ENCODE data around the gene MYL6. TPM values are rescaled to one million over a fixed set of nuclear protein-coding genes. Genes with fewer than 3 reads are reported as not detected.
A peak's percentile ranks its signal among the peaks of the same experiment; 100 is the strongest.

The MYL6 gene
- total RNA-seq, 1 donor from 2014 or later, result 924 TPM

DNA sequence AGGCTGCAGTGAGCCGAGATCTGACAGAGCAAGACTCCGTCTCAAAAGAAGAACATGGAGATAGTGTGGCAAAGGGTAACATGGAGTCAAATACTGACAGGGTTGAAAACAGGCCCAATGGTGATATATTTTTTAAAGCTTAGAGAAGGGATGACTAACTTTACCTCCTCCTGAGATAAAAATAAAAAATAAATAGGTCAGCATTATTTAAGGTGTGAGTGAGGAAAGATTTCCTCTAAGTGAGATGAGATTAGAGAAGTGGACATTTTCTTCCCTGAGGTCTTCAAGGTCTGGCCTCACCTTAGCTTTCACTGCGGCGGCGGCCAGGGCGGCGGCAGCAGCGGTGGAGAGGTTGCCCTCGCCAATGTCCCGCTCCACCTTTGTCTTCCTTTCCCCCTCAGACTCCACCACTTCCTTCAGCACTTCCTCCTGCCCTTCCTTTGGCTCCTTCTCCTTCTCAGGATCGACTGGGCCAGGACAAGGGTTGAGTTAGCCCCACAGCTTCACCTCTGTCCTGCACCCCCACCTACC, 11.1 kb downstream of the MYL6 start:
- Mint-ChIP-seq H3K9me3 (no peaks in the 10 kb centered on the region), H3K4me1 (no peaks in the 10 kb centered on the region), H3K27me3 (ENCODE audit: low read depth) (peaks cover 2% of the 10 kb centered on the region), H3K36me3 (ENCODE audit: low read depth) (peaks cover 33% of the 10 kb centered on the region), H3K4me3 (peak overlapping the region; percentile 25), H3K27ac (ENCODE audit: unreplicated experiment) (no peak overlapping the region)
- TF ChIP-seq, protein P1, sequence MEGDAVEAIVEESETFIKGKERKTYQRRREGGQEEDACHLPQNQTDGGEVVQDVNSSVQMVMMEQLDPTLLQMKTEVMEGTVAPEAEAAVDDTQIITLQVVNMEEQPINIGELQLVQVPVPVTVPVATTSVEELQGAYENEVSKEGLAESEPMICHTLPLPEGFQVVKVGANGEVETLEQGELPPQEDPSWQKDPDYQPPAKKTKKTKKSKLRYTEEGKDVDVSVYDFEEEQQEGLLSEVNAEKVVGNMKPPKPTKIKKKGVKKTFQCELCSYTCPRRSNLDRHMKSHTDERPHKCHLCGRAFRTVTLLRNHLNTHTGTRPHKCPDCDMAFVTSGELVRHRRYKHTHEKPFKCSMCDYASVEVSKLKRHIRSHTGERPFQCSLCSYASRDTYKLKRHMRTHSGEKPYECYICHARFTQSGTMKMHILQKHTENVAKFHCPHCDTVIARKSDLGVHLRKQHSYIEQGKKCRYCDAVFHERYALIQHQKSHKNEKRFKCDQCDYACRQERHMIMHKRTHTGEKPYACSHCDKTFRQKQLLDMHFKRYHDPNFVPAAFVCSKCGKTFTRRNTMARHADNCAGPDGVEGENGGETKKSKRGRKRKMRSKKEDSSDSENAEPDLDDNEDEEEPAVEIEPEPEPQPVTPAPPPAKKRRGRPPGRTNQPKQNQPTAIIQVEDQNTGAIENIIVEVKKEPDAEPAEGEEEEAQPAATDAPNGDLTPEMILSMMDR (conservative IDR thresholded peaks at IDR 0.05), result no peak
- DNase-seq (ENCODE audit: low read depth, low spot score), result no peak

DNA sequence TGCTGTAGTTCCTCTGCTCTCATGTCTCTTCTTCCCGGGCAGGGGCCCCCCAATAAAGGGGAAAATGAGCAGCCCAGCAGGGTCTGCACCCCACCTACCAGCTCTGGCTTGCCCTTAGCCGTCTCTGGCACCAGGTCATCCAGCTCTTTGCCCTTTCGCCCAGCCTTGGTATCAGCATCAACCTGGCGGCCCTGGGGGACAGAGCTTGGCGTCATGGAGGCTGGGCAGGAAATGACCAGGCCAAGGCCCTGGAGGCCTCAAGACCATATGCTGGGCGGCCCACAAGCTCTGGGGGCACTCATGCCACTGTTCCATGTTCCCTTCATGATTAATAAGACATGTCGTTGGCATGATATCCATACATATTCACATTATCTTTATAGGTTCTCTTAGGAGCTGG, 14.7 kb downstream of the MYL6 start:
- TF ChIP-seq, protein P1 (conservative IDR thresholded peaks at IDR 0.05), result no peak
- H3K36me3 Mint-ChIP-seq (ENCODE audit: low read depth), result peaks cover 39% of the 10 kb centered on the region
- no peaks in the 10 kb centered on the region for H3K9me3 Mint-ChIP-seq
- no peak overlapping the region for H3K27ac Mint-ChIP-seq (ENCODE audit: unreplicated experiment)
- no peak for DNase-seq (ENCODE audit: low read depth, low spot score)
- no peaks in the 10 kb centered on the region for H3K4me1 Mint-ChIP-seq
- no peaks in the 10 kb centered on the region for H3K27me3 Mint-ChIP-seq (ENCODE audit: low read depth)
- no peak overlapping the region for H3K4me3 Mint-ChIP-seq

GRCh38 chr12:56178347-56178746, 20.2 kb downstream of the MYL6 start:
- no peak for DNase-seq (ENCODE audit: low read depth, low spot score)
- TF ChIP-seq, protein P1 (conservative IDR thresholded peaks at IDR 0.05), result no peak
- Mint-ChIP-seq H3K27ac (ENCODE audit: unreplicated experiment) (peak overlapping the region; percentile 57), H3K27me3 (ENCODE audit: low read depth) (no peaks in the 10 kb centered on the region), H3K4me3 (no peak overlapping the region), H3K4me1 (no peaks in the 10 kb centered on the region), H3K36me3 (ENCODE audit: low read depth) (peaks cover 54% of the 10 kb centered on the region), H3K9me3 (no peaks in the 10 kb centered on the region)

- TF ChIP-seq, protein P1 (conservative IDR thresholded peaks at IDR 0.05), result no peak
- Mint-ChIP-seq H3K4me1 (peaks cover 36% of the 10 kb centered on the region), H3K27me3 (ENCODE audit: low read depth) (peaks cover 12% of the 10 kb centered on the region), H3K27ac (ENCODE audit: unreplicated experiment) (no peak overlapping the region), H3K9me3 (no peaks in the 10 kb centered on the region), H3K36me3 (ENCODE audit: low read depth) (peaks cover 12% of the 10 kb centered on the region), H3K4me3 (peak overlapping the region; percentile 96)
- no peak for DNase-seq (ENCODE audit: low read depth, low spot score)
Observed at GRCh38 chr12:56186957-56187356, 28.8 kb downstream of the MYL6 start.

DNA sequence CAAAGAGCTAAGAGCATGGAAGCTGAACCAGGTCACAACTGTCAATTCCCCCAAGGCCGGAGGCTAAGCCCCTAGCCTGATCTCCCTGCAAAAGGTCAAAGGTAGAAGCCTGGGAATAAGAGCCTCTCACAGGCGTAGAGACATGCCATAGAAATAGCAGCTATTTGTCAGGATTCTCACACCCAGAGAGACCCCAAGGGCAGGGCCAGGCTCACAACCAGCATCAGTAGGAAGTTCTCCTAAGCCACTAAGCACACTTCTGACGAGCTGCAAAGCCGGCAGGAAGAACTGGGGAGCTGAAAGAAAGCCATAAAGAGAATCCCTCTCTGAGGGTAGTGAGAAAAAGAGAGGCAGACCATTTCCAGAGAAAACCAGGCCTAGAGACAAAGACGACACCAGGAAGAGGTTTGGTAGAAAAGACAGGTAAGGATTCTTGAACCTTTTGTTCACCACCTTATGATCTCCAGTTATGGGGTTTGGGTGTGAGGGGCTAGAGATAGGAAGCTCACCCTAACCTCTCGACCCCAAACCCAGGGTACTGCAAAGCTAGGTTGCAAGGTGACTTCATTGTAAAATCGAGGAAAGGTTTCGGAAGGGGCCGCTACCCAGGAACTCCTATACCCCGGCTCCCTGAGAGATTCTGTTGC, 30.1 kb downstream of the MYL6 start:
- peaks cover 12% of the 10 kb centered on the region for H3K27me3 Mint-ChIP-seq (ENCODE audit: low read depth)
- peaks cover 43% of the 10 kb centered on the region for H3K4me1 Mint-ChIP-seq
- H3K27ac Mint-ChIP-seq (ENCODE audit: unreplicated experiment), result peak overlapping the region; percentile 59
- TF ChIP-seq, protein P1 (conservative IDR thresholded peaks at IDR 0.05), result no peak
- DNase-seq (ENCODE audit: low read depth, low spot score), result no peak
- peak overlapping the region; percentile 96 for H3K4me3 Mint-ChIP-seq
- no peaks in the 10 kb centered on the region for H3K9me3 Mint-ChIP-seq
- H3K36me3 Mint-ChIP-seq (ENCODE audit: low read depth), result peaks cover 14% of the 10 kb centered on the region

Measured in neural crest cell (in vitro differentiated cells).